Measurements from ENCODE around the gene KNSTRN. TPM values are rescaled to one million over a fixed set of nuclear protein-coding genes. Genes with fewer than 3 reads are reported as not detected.

KNSTRN gene
- polyA plus RNA-seq, 2 of the 4 experiments (the other 2 are of a cell fraction) = 48.0 to 50.3 TPM

- TF ChIP-seq TP53 (CRISPR knock-in tag; IDR thresholded peaks at IDR 0.05) (no peak), ZC3H11A (IDR thresholded peaks at IDR 0.05) (no peak)
These were observed 48.5 kb upstream of the KNSTRN start (continued) for GRCh38 chr15:40333922-40334492.

DNA sequence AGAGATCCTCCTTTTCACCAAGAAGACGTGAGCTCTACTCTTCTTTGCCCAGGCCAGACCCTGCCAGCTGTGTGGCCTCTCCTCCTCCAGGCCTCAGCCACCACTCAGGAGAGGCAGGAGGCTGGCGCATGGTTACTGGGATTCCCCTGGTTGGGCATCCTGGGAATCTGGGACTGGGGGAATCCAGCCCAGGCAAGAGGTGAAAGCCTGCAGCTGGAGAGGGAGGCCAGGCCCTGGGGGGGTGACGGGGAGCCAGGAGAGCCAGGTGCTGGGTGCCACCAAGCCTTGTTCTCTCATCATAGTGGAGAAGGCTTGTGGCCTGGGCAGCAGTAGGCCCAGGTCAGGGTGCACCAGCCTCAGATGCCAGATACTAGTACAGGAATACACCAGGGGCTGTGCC is 48.0 kb upstream of the KNSTRN start:
- WGBS (ENCODE audit: missing lambda C conversion rate) = 100% methylated on average over 1 of the region's 3 CpGs
- Histone ChIP-seq H3K9me3 (no peaks in the 10 kb centered on the region), H3K4me1 (peaks cover 20% of the 10 kb centered on the region), H3K4me3 (no peak overlapping the region), H3K27ac (no peak overlapping the region), H3K4me2 (no peak overlapping the region)
- TF ChIP-seq CHD4 (IDR thresholded peaks at IDR 0.05; ENCODE audit: borderline replicate concordance) = no peak
- TF ChIP-seq HEYL (CRISPR knock-in tag; IDR thresholded peaks at IDR 0.05) = no peak
- no peak for TF ChIP-seq JUNB (IDR thresholded peaks at IDR 0.05)
- TF ChIP-seq HOXB5 (CRISPR knock-in tag; IDR thresholded peaks at IDR 0.05) = no peak
- no peak for TF ChIP-seq EHMT2 (IDR thresholded peaks at IDR 0.05; ENCODE audit: low read depth)
- TF ChIP-seq KDM5A (IDR thresholded peaks at IDR 0.05) = no peak
- TF ChIP-seq PHF8 (IDR thresholded peaks at IDR 0.05; ENCODE audit: borderline replicate concordance, low read depth) = no peak
- no peak for TF ChIP-seq USF2 (IDR thresholded peaks at IDR 0.05)
- TF ChIP-seq CHD2 (IDR thresholded peaks at IDR 0.05; ENCODE audit: low read length, partially characterized antibody) = no peak
- no peak for TF ChIP-seq MAFK (IDR thresholded peaks at IDR 0.05; ENCODE audit: partially characterized antibody)
- TF ChIP-seq GATA3 (IDR thresholded peaks at IDR 0.05; ENCODE audit: borderline replicate concordance) = no peak
- TF ChIP-seq NR3C1 (IDR thresholded peaks at IDR 0.05) = no peak
- no peak for TF ChIP-seq TP53 (CRISPR knock-in tag; IDR thresholded peaks at IDR 0.05)
- TF ChIP-seq FOSB (CRISPR knock-in tag; IDR thresholded peaks at IDR 0.05) = no peak
- no peak for TF ChIP-seq RAD21 (conservative IDR thresholded peaks at IDR 0.05 in 1 of 2, IDR thresholded peaks at IDR 0.05 in 1 of 2)
- TF ChIP-seq CEBPB (IDR thresholded peaks at IDR 0.05) = no peak
- no peak for TF ChIP-seq EHF (CRISPR knock-in tag; IDR thresholded peaks at IDR 0.05)
- no peak for DNase-seq (ENCODE audit: low read depth in 1 of 2, low spot score in 1 of 2)
- ChIA-PET POLR2A (interaction anchor here (0.9 kb wide), 1 partner anchor 16 kb away, joined by 3 read pairs; no protein-coding TSS in a partner anchor), CTCF (interaction anchor here (1.0 to 8.6 kb wide), 6 partner anchors 9 to 87 kb away, joined by 3 to 139 read pairs (median 7); partner anchors contain the start of gene INAFM2)
- FAIRE-seq = no peak
- no peak for ATAC-seq

DNA sequence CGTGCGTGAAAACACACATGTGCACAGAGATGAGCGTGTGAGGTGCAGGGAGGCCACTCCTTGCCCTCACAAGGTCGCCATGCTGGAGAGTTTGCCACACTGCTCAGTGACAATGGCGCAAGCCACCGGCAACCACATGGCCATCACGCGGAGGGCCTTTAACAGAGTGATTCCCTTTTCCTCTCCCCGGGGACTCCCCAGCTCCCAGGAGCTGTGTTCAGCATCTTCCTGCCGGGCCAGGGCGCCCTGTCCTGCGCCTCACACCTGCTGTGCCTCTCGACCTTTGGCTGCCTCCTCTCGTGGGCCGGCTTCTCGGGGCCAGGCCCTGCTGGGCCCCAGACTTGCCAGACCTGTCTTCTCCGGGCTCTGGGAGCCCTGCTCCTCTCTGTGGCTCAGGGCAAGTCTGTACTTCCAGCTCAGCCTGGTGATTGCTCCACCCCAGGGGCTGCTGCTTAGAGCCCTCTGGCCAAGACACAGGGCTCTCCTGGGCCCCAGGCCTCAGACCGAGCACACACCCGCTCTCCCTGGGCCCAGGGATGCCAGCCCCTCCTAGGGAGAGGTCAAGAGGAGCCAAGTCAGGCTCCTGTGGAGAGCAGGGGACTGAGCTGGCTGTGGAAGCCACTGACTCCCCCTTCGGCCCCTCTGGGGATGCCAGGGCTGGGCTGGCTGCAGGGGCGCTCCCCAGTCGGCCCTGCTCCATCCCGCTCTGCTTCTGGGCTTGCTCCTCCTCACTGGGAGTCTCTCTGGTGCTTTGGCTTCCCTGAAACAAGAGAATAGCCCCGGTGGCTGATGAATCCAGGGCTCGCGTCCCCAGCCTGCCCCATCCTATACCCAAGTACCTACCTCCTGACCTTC is 47.4 kb upstream of the KNSTRN start:
- CTCF ChIA-PET = interaction anchor here (1.0 to 8.6 kb wide), 9 partner anchors 9 to 87 kb away, joined by 3 to 139 read pairs (median 7); partner anchors contain the start of gene INAFM2
- no peak overlapping the region for H3K4me2 ChIP-seq
- no peak overlapping the region for H3K27ac ChIP-seq
- H3K9me3 ChIP-seq = no peaks in the 10 kb centered on the region
- H3K4me1 ChIP-seq = peaks cover 24% of the 10 kb centered on the region
- WGBS (ENCODE audit: missing lambda C conversion rate) = 87% methylated on average over 23 of the region's 26 CpGs
- DNase-seq (ENCODE audit: low read depth in 1 of 2, low spot score in 1 of 2) = no peak
- no peak for TF ChIP-seq EHMT2 (IDR thresholded peaks at IDR 0.05; ENCODE audit: low read depth)
- TF ChIP-seq POLR2A (IDR thresholded peaks at IDR 0.05; ENCODE audit: low read length) = no peak
- TF ChIP-seq, protein P1, sequence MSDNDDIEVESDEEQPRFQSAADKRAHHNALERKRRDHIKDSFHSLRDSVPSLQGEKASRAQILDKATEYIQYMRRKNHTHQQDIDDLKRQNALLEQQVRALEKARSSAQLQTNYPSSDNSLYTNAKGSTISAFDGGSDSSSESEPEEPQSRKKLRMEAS (IDR thresholded peaks at IDR 0.05) = no peak
- TF ChIP-seq RCOR1 (IDR thresholded peaks at IDR 0.05; ENCODE audit: low read depth, low read length) = no peak
- TF ChIP-seq, protein P2, sequence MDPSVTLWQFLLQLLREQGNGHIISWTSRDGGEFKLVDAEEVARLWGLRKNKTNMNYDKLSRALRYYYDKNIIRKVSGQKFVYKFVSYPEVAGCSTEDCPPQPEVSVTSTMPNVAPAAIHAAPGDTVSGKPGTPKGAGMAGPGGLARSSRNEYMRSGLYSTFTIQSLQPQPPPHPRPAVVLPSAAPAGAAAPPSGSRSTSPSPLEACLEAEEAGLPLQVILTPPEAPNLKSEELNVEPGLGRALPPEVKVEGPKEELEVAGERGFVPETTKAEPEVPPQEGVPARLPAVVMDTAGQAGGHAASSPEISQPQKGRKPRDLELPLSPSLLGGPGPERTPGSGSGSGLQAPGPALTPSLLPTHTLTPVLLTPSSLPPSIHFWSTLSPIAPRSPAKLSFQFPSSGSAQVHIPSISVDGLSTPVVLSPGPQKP (IDR thresholded peaks at IDR 0.05; ENCODE audit: low read depth, low read length) = no peak
- TF ChIP-seq EHF (CRISPR knock-in tag; IDR thresholded peaks at IDR 0.05) = no peak
- TF ChIP-seq CHD2 (IDR thresholded peaks at IDR 0.05; ENCODE audit: low read length, partially characterized antibody) = no peak
- TF ChIP-seq CEBPB (IDR thresholded peaks at IDR 0.05) = no peak
- POLR2A ChIA-PET = interaction anchor here (0.9 kb wide), 1 partner anchor 16 kb away, joined by 3 read pairs; no protein-coding TSS in a partner anchor
- no peak for ATAC-seq
- FAIRE-seq = no peak
- H3K4me3 ChIP-seq = no peak overlapping the region

Data from A549 (cell line).